GM23338 (cell line): ENCODE measurements around the gene PLEKHJ1. TPM values are rescaled to one million over a fixed set of nuclear protein-coding genes. Genes with fewer than 3 reads are reported as not detected.

Experiments used
- ATAC-seq: fragments of 200-7000 bp; cut with Tn5 transposase; 3 replicates; pipeline ENCODE4 v1.9.1; 2020
- DNase-seq: peaks from one replicate; pipeline ENCODE4 v3.0.0-alpha.2; 2015; ENCODE audit warnings: low spot score
- H2AFZ ChIP-seq: fragments of 200-600 bp; sonication (generic); 2 replicates; pipeline ENCODE4 v1.8.0; 2016; ENCODE audit warnings: antibody characterized with exemption, mild to moderate bottlenecking, moderate library complexity
- H3F3A ChIP-seq: fragments of 200-600 bp; sonication (generic); replicated peaks from 2 replicates; pipeline ENCODE4 v1.8.0; 2017; ENCODE audit warnings: antibody characterized with exemption, mixed run types, low read depth
- H3K27ac ChIP-seq: fragments of 200-600 bp; sonication (generic); 2 replicates; pipeline ENCODE4 v1.6.1; 2016; ENCODE audit warnings: low read depth
- H3K27me3 ChIP-seq: fragments of 200-600 bp; sonication (generic); 2 replicates; pipeline ENCODE4 v1.8.0; 2016; ENCODE audit warnings: mild to moderate bottlenecking, mixed run types, moderate library complexity; ENCODE audit not compliant: insufficient read depth
- H3K36me3 ChIP-seq: fragments of 200-600 bp; sonication (generic); 2 replicates; pipeline ENCODE4 v1.8.0; 2016; ENCODE audit warnings: mild to moderate bottlenecking; ENCODE audit not compliant: insufficient read depth
- H3K4me1 ChIP-seq: fragments of 200-600 bp; sonication (generic); 2 replicates; pipeline ENCODE4 v1.8.0; 2016; ENCODE audit warnings: mild to moderate bottlenecking, moderate library complexity; ENCODE audit not compliant: insufficient read depth
- H3K4me2 ChIP-seq: fragments of 200-600 bp; sonication (generic); 2 replicates; pipeline ENCODE4 v1.7.1; 2017; ENCODE audit warnings: mixed run types
- H3K4me3 ChIP-seq: fragments of 200-600 bp; sonication (generic); 2 replicates; pipeline ENCODE4 v1.6.1; 2016; ENCODE audit warnings: mixed run types
- H3K79me2 ChIP-seq: fragments of 200-600 bp; sonication (generic); replicated peaks from 2 replicates; pipeline ENCODE4 v1.8.0; 2017; ENCODE audit warnings: mild to moderate bottlenecking; ENCODE audit not compliant: insufficient read depth
- H3K9me2 ChIP-seq: fragments of 200-600 bp; sonication (generic); 2 replicates; pipeline ENCODE4 v1.8.0; 2017; ENCODE audit not compliant: insufficient read depth
- H4K20me1 ChIP-seq: fragments of 200-600 bp; sonication (generic); replicated peaks from 2 replicates; pipeline ENCODE4 v1.8.0; 2017; ENCODE audit warnings: mild to moderate bottlenecking; ENCODE audit not compliant: insufficient read depth
- H3K27ac Mint-ChIP-seq: 2 replicates; pipeline ENCODE4 v1.8.0; 2020; ENCODE audit warnings: inconsistent platforms, mild to moderate bottlenecking, moderate library complexity, mixed read lengths
- H3K27me3 Mint-ChIP-seq: 3 replicates; pipeline ENCODE4 v1.8.0; 2022; ENCODE audit warnings: low read depth, mild to moderate bottlenecking, moderate library complexity, mixed read lengths, inconsistent platforms; ENCODE audit not compliant: insufficient read depth, poor library complexity
- H3K36me3 Mint-ChIP-seq: 3 replicates; pipeline ENCODE4 v1.8.0; 2021; ENCODE audit warnings: low read depth, mild to moderate bottlenecking, inconsistent platforms, moderate library complexity, mixed read lengths
- H3K4me1 Mint-ChIP-seq: 3 replicates; pipeline ENCODE4 v1.8.0; 2020; ENCODE audit warnings: mild to moderate bottlenecking, inconsistent platforms, mixed read lengths
- H3K4me3 Mint-ChIP-seq: 3 replicates; pipeline ENCODE4 v1.8.0; 2021; ENCODE audit warnings: moderate library complexity, mild to moderate bottlenecking, inconsistent platforms, mixed read lengths
- H3K9me3 Mint-ChIP-seq: 3 replicates; pipeline ENCODE4 v1.8.0; 2020; ENCODE audit warnings: moderate library complexity, mild to moderate bottlenecking, inconsistent platforms, mixed read lengths
- CREB1 ChIP-seq: fragments of 250-450 bp; sonication (Bioruptor Pico); IDR thresholded peaks from 2 replicates; pipeline ENCODE4 v1.5.0; 2020; ENCODE audit warnings: low read depth, mild to moderate bottlenecking, moderate library complexity
- ETS1 ChIP-seq: IDR thresholded peaks from 2 replicates; pipeline ENCODE4 v1.6.1; 2016; ENCODE audit warnings: antibody characterized with exemption
- EZH2 ChIP-seq: fragments of 200-600 bp; sonication (generic); IDR thresholded peaks from one replicate; pipeline ENCODE4 v1.8.0; 2017; ENCODE audit warnings: antibody characterized with exemption, mild to moderate bottlenecking, low read depth; ENCODE audit not compliant: unreplicated experiment
- EZH2phosphoT487 ChIP-seq: fragments of 200-600 bp; sonication (generic); IDR thresholded peaks from one replicate; pipeline ENCODE4 v1.8.1; 2018; ENCODE audit warnings: antibody characterized with exemption; ENCODE audit not compliant: unreplicated experiment
- JUNB ChIP-seq: IDR thresholded peaks from one replicate; pipeline ENCODE4 v1.6.1; 2016; ENCODE audit warnings: antibody characterized with exemption; ENCODE audit not compliant: unreplicated experiment
- NANOG ChIP-seq: IDR thresholded peaks from 2 replicates; pipeline ENCODE4 v1.6.1; 2016; ENCODE audit warnings: antibody characterized with exemption, borderline replicate concordance
- POLR2AphosphoS5 ChIP-seq: IDR thresholded peaks from 2 replicates; pipeline ENCODE4 v1.6.1; 2016; ENCODE audit warnings: antibody characterized with exemption, low read depth
- STAT1 ChIP-seq: IDR thresholded peaks from one replicate; pipeline ENCODE4 v1.6.1; 2016; ENCODE audit warnings: antibody characterized with exemption; ENCODE audit not compliant: unreplicated experiment
- ZNF114 ChIP-seq: fragments of 250-450 bp; sonication (Bioruptor Pico); IDR thresholded peaks from 2 replicates; pipeline ENCODE4 v1.5.0; 2020; ENCODE audit warnings: mild to moderate bottlenecking, moderate library complexity
- ZNF331 ChIP-seq: fragments of 250-450 bp; sonication (Bioruptor Pico); IDR thresholded peaks from 2 replicates; pipeline ENCODE4 v1.5.0; 2020; ENCODE audit warnings: low read depth, mild to moderate bottlenecking, moderate library complexity
- ZNF462 ChIP-seq: fragments of 250-450 bp; sonication (Bioruptor Pico); IDR thresholded peaks from 2 replicates; pipeline ENCODE4 v1.5.0; 2020; ENCODE audit warnings: mild to moderate bottlenecking, moderate library complexity
- polyA plus RNA-seq: library from polyadenylated mRNA; unstranded; fragments of >200 nt; fragmentation: Nextera tagmentation; extraction: Ambion mirVana; gene quantifications from 2 replicates; pipeline ENCODE4 v1.2.1, GENCODE V29; 2016
- total RNA-seq: library from RNA; depleted of rRNA; stranded (reverse); fragments of >200 nt; shearing (Covaris generic); gene quantifications from 2 replicates; pipeline ENCODE4 v1.2.3, GENCODE V29; 2014
- TF ChIP-seq, protein P1 (sequence below): IDR thresholded peaks from one replicate; pipeline ENCODE4 v1.6.1; 2018; ENCODE audit warnings: antibody characterized with exemption; ENCODE audit not compliant: unreplicated experiment
- TF ChIP-seq, protein P2 (sequence below), 2 experiments: fragments of 200-600 bp in 1 of 2; sonication (generic) in 1 of 2; conservative IDR thresholded peaks; 2 replicates each; pipeline versions ENCODE4 v1.5.1 to v1.6.1; 2016 to 2017; ENCODE audit warnings: antibody characterized with exemption in 2 of 2, low read depth in 2 of 2, mild to moderate bottlenecking in 2 of 2, moderate library complexity in 1 of 2

The PLEKHJ1 gene
- total and polyA plus RNA-seq, 2 experiments from 2014 or later, result 146 to 210 TPM

DNA sequence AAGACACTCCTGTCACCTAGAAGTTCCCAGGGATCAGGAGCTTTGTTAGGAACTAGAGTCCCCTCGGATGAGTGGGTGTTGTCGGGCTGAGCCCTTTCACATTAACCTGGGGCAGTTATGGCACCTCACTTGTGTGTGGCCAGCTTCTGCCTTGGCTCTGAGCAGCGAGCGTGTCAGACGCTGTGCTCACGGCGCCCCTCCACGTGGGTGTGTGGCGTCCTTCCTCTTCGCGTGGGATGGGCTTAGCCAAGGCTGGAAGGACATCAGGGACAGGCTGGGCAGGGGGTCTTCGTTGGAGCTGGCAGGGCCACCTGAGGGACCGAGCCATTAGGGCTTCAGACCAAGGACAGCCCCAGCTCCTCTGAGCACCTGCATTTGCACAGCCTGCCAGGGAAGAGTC, 49.0 kb downstream of the PLEKHJ1 start:
- no peak for ATAC-seq
- peaks cover 3% of the 10 kb centered on the region; the same call in 1 of the 2 replicates for H3K36me3 ChIP-seq
- peaks cover 16% of the 10 kb centered on the region; the same call in 1 of the 2 replicates for H4K20me1 ChIP-seq

More for the DNA sequence above, 49.0 kb downstream of the PLEKHJ1 start:
- Mint-ChIP-seq H3K36me3 (peaks cover 44% of the 10 kb centered on the region), H3K27ac (no peak overlapping the region), H3K27me3 (peaks cover 8% of the 10 kb centered on the region), H3K4me3 (no peak overlapping the region), H3K9me3 (no peaks in the 10 kb centered on the region), H3K4me1 (peaks cover 2% of the 10 kb centered on the region; the same call in 1 of the 3 replicates)
- Histone ChIP-seq H3F3A (0 out of 2 replicates have a peak, but pooled peaks cover 4% of the 10 kb centered on the region), H3K27ac (no peak overlapping the region), H3K4me3 (no peak overlapping the region), H3K9me2 (no peaks in the 10 kb centered on the region), H3K79me2 (peaks cover 37% of the 10 kb centered on the region), H2AFZ (no peak overlapping the region), H3K27me3 (no peaks in the 10 kb centered on the region), H3K4me1 (no peaks in the 10 kb centered on the region), H3K4me2 (no peak overlapping the region)
- DNase-seq, result no peak
- TF ChIP-seq, protein P1, sequence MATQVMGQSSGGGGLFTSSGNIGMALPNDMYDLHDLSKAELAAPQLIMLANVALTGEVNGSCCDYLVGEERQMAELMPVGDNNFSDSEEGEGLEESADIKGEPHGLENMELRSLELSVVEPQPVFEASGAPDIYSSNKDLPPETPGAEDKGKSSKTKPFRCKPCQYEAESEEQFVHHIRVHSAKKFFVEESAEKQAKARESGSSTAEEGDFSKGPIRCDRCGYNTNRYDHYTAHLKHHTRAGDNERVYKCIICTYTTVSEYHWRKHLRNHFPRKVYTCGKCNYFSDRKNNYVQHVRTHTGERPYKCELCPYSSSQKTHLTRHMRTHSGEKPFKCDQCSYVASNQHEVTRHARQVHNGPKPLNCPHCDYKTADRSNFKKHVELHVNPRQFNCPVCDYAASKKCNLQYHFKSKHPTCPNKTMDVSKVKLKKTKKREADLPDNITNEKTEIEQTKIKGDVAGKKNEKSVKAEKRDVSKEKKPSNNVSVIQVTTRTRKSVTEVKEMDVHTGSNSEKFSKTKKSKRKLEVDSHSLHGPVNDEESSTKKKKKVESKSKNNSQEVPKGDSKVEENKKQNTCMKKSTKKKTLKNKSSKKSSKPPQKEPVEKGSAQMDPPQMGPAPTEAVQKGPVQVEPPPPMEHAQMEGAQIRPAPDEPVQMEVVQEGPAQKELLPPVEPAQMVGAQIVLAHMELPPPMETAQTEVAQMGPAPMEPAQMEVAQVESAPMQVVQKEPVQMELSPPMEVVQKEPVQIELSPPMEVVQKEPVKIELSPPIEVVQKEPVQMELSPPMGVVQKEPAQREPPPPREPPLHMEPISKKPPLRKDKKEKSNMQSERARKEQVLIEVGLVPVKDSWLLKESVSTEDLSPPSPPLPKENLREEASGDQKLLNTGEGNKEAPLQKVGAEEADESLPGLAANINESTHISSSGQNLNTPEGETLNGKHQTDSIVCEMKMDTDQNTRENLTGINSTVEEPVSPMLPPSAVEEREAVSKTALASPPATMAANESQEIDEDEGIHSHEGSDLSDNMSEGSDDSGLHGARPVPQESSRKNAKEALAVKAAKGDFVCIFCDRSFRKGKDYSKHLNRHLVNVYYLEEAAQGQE, result no peak
- TF ChIP-seq ZNF462 (CRISPR knock-in tag), result no peak
- TF ChIP-seq ETS1, result no peak
- TF ChIP-seq ZNF331 (CRISPR knock-in tag), result no peak
- TF ChIP-seq STAT1, result no peak
- TF ChIP-seq EZH2phosphoT487, result no peak
- no peak for TF ChIP-seq JUNB
- TF ChIP-seq NANOG, result no peak
- no peak for TF ChIP-seq EZH2
- no peak for TF ChIP-seq ZNF114 (CRISPR knock-in tag)
- TF ChIP-seq, protein P2, sequence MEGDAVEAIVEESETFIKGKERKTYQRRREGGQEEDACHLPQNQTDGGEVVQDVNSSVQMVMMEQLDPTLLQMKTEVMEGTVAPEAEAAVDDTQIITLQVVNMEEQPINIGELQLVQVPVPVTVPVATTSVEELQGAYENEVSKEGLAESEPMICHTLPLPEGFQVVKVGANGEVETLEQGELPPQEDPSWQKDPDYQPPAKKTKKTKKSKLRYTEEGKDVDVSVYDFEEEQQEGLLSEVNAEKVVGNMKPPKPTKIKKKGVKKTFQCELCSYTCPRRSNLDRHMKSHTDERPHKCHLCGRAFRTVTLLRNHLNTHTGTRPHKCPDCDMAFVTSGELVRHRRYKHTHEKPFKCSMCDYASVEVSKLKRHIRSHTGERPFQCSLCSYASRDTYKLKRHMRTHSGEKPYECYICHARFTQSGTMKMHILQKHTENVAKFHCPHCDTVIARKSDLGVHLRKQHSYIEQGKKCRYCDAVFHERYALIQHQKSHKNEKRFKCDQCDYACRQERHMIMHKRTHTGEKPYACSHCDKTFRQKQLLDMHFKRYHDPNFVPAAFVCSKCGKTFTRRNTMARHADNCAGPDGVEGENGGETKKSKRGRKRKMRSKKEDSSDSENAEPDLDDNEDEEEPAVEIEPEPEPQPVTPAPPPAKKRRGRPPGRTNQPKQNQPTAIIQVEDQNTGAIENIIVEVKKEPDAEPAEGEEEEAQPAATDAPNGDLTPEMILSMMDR (conservative IDR thresholded peaks at IDR 0.05; ENCODE audit: low read depth in 2 of 2), result no peak
- TF ChIP-seq POLR2AphosphoS5, result no peak
- no peak for TF ChIP-seq CREB1 (CRISPR knock-in tag)
